ENCODE data around the gene GGA1. TPM values are rescaled to one million over a fixed set of nuclear protein-coding genes. Genes with fewer than 3 reads are reported as not detected.

Gene GGA1
- total RNA-seq, 4 donors from 2014 or later = 30.3 to 44.7 (median 40.9) TPM

DNA sequence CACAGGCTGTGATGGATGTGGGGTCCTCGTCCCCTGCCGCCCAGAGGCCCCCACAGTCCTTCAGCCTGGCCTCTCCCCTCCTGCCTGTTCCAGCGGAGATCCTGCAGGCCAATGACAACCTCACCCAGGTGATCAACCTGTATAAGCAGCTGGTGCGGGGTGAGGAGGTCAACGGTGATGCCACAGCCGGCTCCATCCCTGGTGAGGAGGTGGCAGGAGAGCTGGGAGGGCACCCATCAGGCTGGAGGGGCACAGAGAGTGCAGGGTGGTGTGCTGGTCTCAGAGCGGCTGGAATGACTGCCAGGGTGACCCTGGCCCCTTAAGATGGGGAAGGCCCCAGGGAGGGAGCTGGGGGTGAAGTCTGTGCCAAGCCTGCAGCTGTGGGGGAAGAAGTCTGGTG is 16.2 kb downstream of the GGA1 start:
- no peaks in the 10 kb centered on the region for H3K9me3 ChIP-seq
- H3K4me3 ChIP-seq = no peak overlapping the region
- intact Hi-C loops (cut with DNase I) = loop anchor here (10.0 kb wide), 1 partner anchor 60 kb away; the partner anchor contains the start of gene NOL12
- H3K4me1 ChIP-seq = peaks cover 25 to 47% (median 36%) of the 10 kb centered on the region in 4 donors
- DNase-seq (ENCODE audit: extremely low spot score) = no peak
- TF ChIP-seq POLR2A (IDR thresholded peaks at IDR 0.05; ENCODE audit: low read depth) (no peak), CTCF (IDR thresholded peaks at IDR 0.05) (no peak)
- no peaks in the 10 kb centered on the region for H3K27me3 ChIP-seq
- 98% methylated on average over 6 of the region's 7 CpGs for WGBS
- peak overlapping the region in 3 of 4 donors; percentile 69 to 79 (median 75) for H3K27ac ChIP-seq (replicated peaks in 1 of 4)
- peaks cover 0 to 85% (median 66%) of the 10 kb centered on the region in 4 donors for H3K36me3 ChIP-seq

DNA sequence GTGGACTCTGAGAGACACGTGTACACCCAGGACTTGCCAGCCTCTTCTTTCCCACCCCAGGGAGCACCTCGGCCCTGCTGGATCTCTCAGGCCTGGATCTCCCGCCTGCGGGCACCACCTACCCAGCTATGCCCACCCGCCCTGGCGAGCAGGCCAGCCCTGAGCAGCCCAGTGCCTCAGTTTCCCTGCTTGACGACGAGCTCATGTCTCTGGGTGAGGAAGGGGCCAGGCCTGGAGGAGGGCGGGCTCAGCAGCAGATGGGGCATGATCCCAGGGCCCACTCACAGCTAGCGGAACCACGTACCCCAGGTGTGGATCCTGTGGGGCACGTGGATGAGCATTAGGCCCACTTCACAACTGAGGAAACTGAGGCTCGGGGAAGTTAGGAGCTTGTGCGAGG is 17.1 kb downstream of the GGA1 start:
- Histone ChIP-seq H3K27me3 (no peaks in the 10 kb centered on the region), H3K27ac (replicated peaks in 1 of 4) (peak overlapping the region; percentile 69 to 80 (median 77)), H3K36me3 (peaks cover 0 to 85% (median 65%) of the 10 kb centered on the region in 4 donors), H3K4me1 (peaks cover 25 to 47% (median 36%) of the 10 kb centered on the region in 4 donors), H3K4me3 (no peak overlapping the region), H3K9me3 (no peaks in the 10 kb centered on the region)
- intact Hi-C loops (cut with DNase I) = loop anchor here (10.0 kb wide), 1 partner anchor 59 kb away; the partner anchor contains the start of gene NOL12
- no peak for DNase-seq (ENCODE audit: extremely low spot score)
- 100% methylated on average over 1 of the region's 14 CpGs for WGBS
- TF ChIP-seq POLR2AphosphoS5 (IDR thresholded peaks at IDR 0.05) (no peak), EP300 (IDR thresholded peaks at IDR 0.05) (no peak), POLR2A (IDR thresholded peaks at IDR 0.05; ENCODE audit: low read depth) (no peak), CTCF (IDR thresholded peaks at IDR 0.05) (no peak)

- H3K9me3 ChIP-seq = no peaks in the 10 kb centered on the region
- H3K27ac ChIP-seq (replicated peaks in 1 of 4) = peak overlapping the region; percentile 69 to 80 (median 77)
- peaks cover 25 to 47% (median 36%) of the 10 kb centered on the region in 4 donors for H3K4me1 ChIP-seq
- no peak for DNase-seq (ENCODE audit: extremely low spot score)
- intact Hi-C loops (cut with DNase I) = loop anchor here (10.0 kb wide), 1 partner anchor 59 kb away; the partner anchor contains the start of gene NOL12
- WGBS = 40% methylated on average over 1 of the region's 11 CpGs
- no peaks in the 10 kb centered on the region for H3K27me3 ChIP-seq
- no peak overlapping the region for H3K4me3 ChIP-seq
- TF ChIP-seq CTCF (IDR thresholded peaks at IDR 0.05) (no peak), POLR2AphosphoS5 (IDR thresholded peaks at IDR 0.05) (peak; percentile 32 to 57)
- peaks cover 0 to 85% (median 65%) of the 10 kb centered on the region in 4 donors for H3K36me3 ChIP-seq
Observed at GRCh38 chr22:37626144-37626543, 17.5 kb downstream of the GGA1 start.

- Histone ChIP-seq H3K4me3 (no peak overlapping the region), H3K9me3 (no peaks in the 10 kb centered on the region), H3K36me3 (peaks cover 0 to 85% (median 64%) of the 10 kb centered on the region in 4 donors), H3K27ac (replicated peaks in 1 of 4) (peak overlapping the region; percentile 69 to 80 (median 77)), H3K4me1 (peaks cover 25 to 47% (median 36%) of the 10 kb centered on the region in 4 donors), H3K27me3 (no peaks in the 10 kb centered on the region)
- intact Hi-C loops (cut with DNase I) = loop anchor here (10.0 kb wide), 1 partner anchor 58 kb away; the partner anchor contains the start of gene NOL12
- DNase-seq (ENCODE audit: extremely low spot score) = no peak
- 68% methylated on average over 13 of the region's 13 CpGs for WGBS
- TF ChIP-seq EP300 (IDR thresholded peaks at IDR 0.05) = no peak
- TF ChIP-seq POLR2AphosphoS5 (IDR thresholded peaks at IDR 0.05) = no peak
- no peak for TF ChIP-seq POLR2A (IDR thresholded peaks at IDR 0.05; ENCODE audit: low read depth)
- no peak for TF ChIP-seq CTCF (IDR thresholded peaks at IDR 0.05)
Observed at GRCh38 chr22:37626556-37627075, 18.0 kb downstream of the GGA1 start.
